HG03095 (cell line): Measurements from ENCODE around the gene GPR78.

Source experiments
- ATAC-seq: cut with Tn5 transposase; IDR thresholded peaks from one replicate; pipeline ENCODE4 v1.9.1; 2021; ENCODE audit warnings: moderate library complexity; ENCODE audit not compliant: unreplicated experiment

The GPR78 gene

DNA sequence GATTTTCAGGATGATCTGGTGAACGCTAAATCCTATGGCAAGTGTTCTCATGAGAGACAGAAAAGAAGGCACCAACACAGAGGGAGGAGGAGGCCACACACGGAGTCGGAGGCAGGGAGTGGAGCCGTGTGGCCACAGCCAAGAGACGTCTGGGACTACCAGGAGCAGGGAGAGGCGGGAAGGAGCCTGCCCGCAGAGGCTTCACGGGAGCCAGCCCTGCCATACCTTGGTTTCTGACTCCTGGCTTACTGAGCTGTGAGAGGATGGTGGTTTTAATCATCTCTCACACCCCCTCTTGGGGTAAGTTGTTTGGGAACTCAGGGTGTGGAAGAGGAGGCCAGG lies 33.5 kb upstream of the GPR78 start:
- no peak for ATAC-seq

GRCh38 chr4:8547108-8547911 lies 32.9 kb upstream of the GPR78 start:
- no peak for ATAC-seq

GRCh38 chr4:8547912-8548730 lies 32.1 kb upstream of the GPR78 start:
- no peak for ATAC-seq

GRCh38 chr4:8548731-8549351 lies 31.4 kb upstream of the GPR78 start:
- no peak for ATAC-seq

GRCh38 chr4:8549352-8549931 lies 30.8 kb upstream of the GPR78 start:
- no peak for ATAC-seq

DNA sequence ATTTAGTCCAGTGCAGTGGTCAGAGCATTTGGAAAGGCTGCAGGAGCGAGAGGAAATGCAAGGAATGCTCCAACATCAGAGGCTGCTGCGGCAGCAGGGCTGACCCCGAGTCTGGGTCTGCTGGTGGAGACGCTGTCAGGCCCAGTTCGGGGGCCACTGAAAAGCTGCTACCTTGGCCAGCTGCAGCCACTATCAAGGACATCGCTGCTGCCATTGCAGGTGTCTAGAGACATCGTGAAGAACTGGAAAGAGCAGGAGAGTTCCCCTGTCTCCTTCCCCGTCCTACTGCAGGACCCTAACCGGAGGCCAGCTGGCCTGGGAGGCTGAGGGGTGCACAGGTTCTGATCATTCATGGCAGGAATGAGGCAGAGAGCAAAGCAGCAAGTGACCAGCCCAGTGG lies 29.5 kb upstream of the GPR78 start:
- ATAC-seq: no peak

DNA sequence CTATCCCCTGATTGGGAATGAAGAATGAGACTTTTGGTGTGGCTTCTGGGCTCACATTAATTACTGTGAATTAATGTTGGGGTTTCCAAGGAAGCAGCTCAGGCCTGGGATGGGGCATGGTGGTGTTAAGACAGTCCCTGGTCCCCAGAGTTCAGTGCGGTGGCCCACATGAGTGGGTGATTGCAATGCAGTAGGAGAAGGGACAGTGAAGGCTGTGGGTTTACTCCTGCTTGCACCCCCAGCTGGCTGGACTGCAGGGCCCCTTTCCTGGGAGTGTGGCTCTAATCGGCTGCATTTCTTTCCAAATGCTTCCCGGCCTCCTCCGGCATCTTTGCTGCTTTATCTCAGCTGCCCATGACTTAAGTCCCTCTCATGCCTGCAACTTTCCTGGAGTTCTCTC lies 28.2 kb upstream of the GPR78 start:
- ATAC-seq: no peak

- ATAC-seq: no peak
These were observed 27.5 kb upstream of the GPR78 start for GRCh38 chr4:8552581-8553205.

- ATAC-seq: no peak
These were observed 27.0 kb upstream of the GPR78 start for GRCh38 chr4:8553216-8553615.

DNA sequence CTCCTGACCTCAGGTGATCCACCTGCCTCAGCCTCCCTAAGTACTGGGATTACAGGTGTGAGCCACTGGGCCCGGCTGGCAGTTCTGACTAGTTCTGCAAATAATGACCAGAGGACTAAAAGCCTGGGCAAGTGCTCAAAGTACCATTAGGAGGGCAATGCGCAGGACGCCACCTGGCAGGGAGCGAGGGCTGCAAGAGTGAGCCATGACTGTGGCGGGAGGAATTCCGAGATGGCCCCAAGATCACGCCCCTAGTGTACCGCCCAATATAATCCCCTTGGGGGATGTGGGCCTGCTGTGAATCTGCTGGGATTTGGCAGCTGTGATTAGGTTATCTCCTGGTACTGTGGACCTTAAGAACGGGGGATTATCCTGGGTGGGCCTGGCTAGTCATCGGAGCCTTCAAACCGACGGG lies 26.2 kb upstream of the GPR78 start:
- no peak for ATAC-seq

GRCh38 chr4:8554555-8555100 lies 25.6 kb upstream of the GPR78 start:
- ATAC-seq: no peak

DNA sequence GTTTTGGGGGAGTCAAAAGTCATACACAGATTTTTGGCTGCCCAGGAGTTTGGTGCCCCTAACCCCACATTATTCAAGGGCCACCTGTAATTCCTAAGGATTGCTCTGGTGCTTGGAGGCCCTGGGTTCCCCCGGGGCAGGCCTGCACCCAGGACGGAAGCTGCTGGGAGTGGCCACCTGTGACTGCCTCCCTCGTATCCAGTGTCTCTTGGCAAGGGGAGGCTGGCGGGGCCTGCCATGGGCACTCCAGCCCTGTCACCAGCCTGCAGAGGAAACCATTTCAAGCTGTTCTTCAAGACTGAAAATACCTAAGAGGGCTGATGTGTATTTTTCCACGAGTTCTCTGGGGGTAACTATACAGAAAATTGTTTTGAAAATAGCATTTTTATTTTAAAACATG lies 24.5 kb upstream of the GPR78 start:
- ATAC-seq: no peak

GRCh38 chr4:8556341-8557150 lies 23.6 kb upstream of the GPR78 start:
- ATAC-seq: no peak

- no peak for ATAC-seq
These were observed 22.8 kb upstream of the GPR78 start for GRCh38 chr4:8557151-8558076.

DNA sequence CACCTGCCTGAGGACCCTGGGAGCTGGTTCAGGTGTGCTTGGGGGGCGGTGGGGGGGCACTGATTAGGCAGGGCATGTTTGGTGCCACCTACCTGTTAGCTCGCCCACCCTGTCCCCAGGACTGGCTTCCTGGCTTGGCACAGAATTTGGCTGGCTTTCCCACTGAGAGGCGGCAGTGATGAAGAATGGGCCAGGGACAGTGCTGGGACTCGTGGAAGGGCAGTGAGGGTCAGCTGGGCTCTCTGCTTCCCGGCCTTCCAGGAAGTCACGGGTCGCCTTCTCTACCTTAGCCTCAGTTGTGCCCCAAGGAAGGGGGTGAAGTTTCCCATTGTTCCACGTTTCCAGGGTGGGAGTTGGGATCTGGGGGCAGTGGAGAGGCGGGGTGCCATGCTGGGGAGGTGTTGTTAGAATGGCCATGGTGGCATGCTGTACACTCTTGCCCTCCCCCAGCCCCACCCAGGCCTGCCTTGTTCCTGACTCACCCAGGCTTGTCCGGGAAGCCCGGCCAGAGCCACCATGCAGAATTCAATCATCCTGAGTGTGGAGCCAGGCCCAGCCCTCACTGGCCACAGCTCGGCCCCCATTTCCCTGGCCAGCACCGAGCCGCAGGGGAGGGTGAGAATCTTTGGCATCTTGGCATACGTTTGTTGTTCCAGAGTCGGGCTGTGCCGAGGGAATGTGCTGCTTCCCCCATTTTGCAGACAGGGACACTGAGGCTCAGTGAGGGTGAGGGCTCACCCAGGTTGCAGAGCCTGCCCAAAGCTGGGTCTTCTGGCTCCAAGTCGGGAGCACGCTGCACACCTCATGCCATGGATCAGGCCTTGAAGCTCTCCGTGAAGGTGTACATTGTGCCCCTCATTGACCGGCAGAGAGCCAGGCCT lies 21.9 kb upstream of the GPR78 start:
- no peak for ATAC-seq

GRCh38 chr4:8559011-8559410 lies 21.2 kb upstream of the GPR78 start:
- ATAC-seq: no peak

DNA sequence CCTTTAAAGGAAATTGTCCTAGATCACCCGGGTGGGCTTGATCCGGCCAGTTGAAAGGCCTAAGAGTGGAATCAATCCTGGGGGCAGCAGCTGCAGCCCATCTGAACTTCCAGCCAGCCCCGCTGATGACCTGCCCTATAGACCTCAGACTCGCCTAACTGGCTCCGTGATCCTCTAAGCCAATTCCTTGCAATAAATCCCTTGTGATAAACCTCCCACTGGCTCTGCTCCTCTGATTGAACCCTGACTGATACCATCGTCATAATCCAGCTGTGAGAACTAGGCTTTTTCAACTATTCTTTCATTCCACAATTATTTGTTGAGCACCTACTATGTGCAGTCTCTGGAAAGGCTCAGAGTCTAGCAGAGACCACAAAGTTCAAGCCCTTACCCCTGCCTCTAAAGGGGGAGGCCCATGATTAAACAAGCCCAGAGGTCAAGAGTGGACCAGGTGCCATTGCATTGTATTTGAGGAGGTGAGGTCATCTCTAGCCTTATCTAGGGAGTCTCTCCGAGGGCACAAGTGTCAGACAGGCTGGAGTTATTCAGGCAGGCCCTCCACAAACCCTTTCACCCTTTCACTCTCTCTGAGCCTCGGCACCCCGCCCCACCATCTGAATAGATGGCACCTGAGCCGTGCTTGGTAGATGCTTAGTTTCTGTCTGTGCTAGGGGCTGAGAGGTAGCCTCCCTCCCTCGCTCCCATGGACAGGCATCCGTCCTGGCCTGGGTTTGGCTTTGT lies 20.5 kb upstream of the GPR78 start:
- no peak for ATAC-seq
